WI38 (cell line): ENCODE results near the gene PRR35.

Experiments used
- H3K4me3 ChIP-seq: 2 replicates; pipeline ENCODE4 v1.5.1; 2011; ENCODE audit warnings: low read depth, mild to moderate bottlenecking, control low read depth, low read length
- CTCF ChIP-seq: IDR thresholded peaks from 2 replicates; pipeline ENCODE4 v1.5.1; 2012; ENCODE audit warnings: low read depth, mild to moderate bottlenecking, control low read depth, low read length

PRR35 gene

GRCh38 chr16:519425-519824 lies 40.8 kb upstream of the PRR35 start:
- TF ChIP-seq CTCF, result no peak
- H3K4me3 ChIP-seq, result no peak overlapping the region

GRCh38 chr16:519841-520687 lies 40.1 kb upstream of the PRR35 start:
- no peak for TF ChIP-seq CTCF
- H3K4me3 ChIP-seq, result no peak overlapping the region

- H3K4me3 ChIP-seq, result no peak overlapping the region
- TF ChIP-seq CTCF, result no peak
Observed at GRCh38 chr16:520847-521246, 39.3 kb upstream of the PRR35 start.

GRCh38 chr16:521381-522210 lies 38.6 kb upstream of the PRR35 start:
- H3K4me3 ChIP-seq, result no peak overlapping the region
- TF ChIP-seq CTCF, result no peak

GRCh38 chr16:522320-523096 lies 37.7 kb upstream of the PRR35 start:
- no peak for TF ChIP-seq CTCF
- no peak overlapping the region for H3K4me3 ChIP-seq

- H3K4me3 ChIP-seq, result no peak overlapping the region
- TF ChIP-seq CTCF, result no peak
Observed at GRCh38 chr16:523097-523741, 37.0 kb upstream of the PRR35 start.
